ENCODE results near the gene NACA. TPM values are rescaled to one million over a fixed set of nuclear protein-coding genes. Genes with fewer than 3 reads are reported as not detected.

Gene NACA
- 839 and 1,420 TPM in 2 replicates for total RNA-seq (2014; rRNA removed)
- Bru-seq, nascent RNA, result percentile 97 among the genes with signal in this experiment
- percentile 98 among the genes with signal in this experiment for BruChase-seq, experiment 1, labeled RNA remaining after a 6-hour chase
- percentile 97 among the genes with signal in this experiment for BruChase-seq, experiment 2, labeled RNA remaining after a 2-hour chase
- long read RNA-seq, transcript NACA-201 (8 exons, 2,690 nt), result major isoform, 434 of 702 reads
- long read RNA-seq, transcript NACA-204 (8 exons, 802 nt), result minor isoform, 16 of 702 reads
- long read RNA-seq, transcript NACA-202 (8 exons, 1,059 nt), result minor isoform, 31 of 702 reads
- long read RNA-seq, partial matches to known transcripts, result 212 of 702 reads
- long read RNA-seq, other reads (novel, unspliced or antisense), result 7 of 702 reads

- peak; percentile 94 for ATAC-seq
- Histone ChIP-seq H3K4me2 (ENCODE audit: low read length) (peak within 1 kb of the TSS; percentile 98), H3K27ac (ENCODE audit: low read length) (peak within 1 kb of the TSS; percentile 77), H3K9me2 (replicated peaks; ENCODE audit: low read length) (no peaks in the 10 kb centered on the region), H3K4me1 (ENCODE audit: insufficient read depth, low read length) (peaks cover 39% of the 10 kb centered on the region), H3K36me3 (ENCODE audit: low read depth, low read length) (peaks cover 40% of the 10 kb centered on the region), H3K9me3 (ENCODE audit: low read length) (no peaks in the 10 kb centered on the region), H3K4me3 (ENCODE audit: low read length) (peak within 1 kb of the TSS; percentile 88), H3K27me3 (ENCODE audit: low read length) (no peaks in the 10 kb centered on the region), H3K9ac (ENCODE audit: low read length) (peak within 1 kb of the TSS; percentile 99), H2AFZ (ENCODE audit: low read length) (peak within 1 kb of the TSS; percentile 84), H4K20me1 (ENCODE audit: low read length) (peaks cover 42% of the 10 kb centered on the region), H3F3A (ENCODE audit: low read length, unreplicated experiment) (no peaks in the 10 kb centered on the region), H3K79me2 (ENCODE audit: low read length) (peaks cover 50% of the 10 kb centered on the region)
- BruUV-seq (replicated peaks), result no TSS peak
- DNase-seq, result peak; percentile 97
- ChIA-PET POLR2A (ENCODE audit: unreplicated experiment) (interaction anchor here (0.5 to 1.0 kb wide), 10 partner anchors 14 to 607 kb away, joined by 3 to 14 read pairs (median 4); partner anchors contain the start of gene PTGES3), CTCF (interaction anchor here (1.6 kb wide), 1 partner anchor 88 kb away, joined by 6 read pairs; no protein-coding TSS in a partner anchor)
- intact Hi-C loops (cut with micrococcal nuclease), result loop anchor here (1.0 to 2.0 kb wide), 3 partner anchors 36 to 88 kb away; partner anchors contain the start of gene PTGES3
- TF ChIP-seq CTCF (conservative IDR thresholded peaks at IDR 0.05; ENCODE audit: low read depth, low read length) (no peak), EZH2 (IDR thresholded peaks at IDR 0.05; ENCODE audit: low read length, unreplicated experiment) (no peak), EZH2phosphoT487 (IDR thresholded peaks at IDR 0.05; ENCODE audit: borderline replicate concordance, low read length) (no peak)
Measured at GRCh38 chr12:56724972-56725722, at the start of gene NACA. NACA (minus strand) TSS chr12:56725299; CDS start chr12:56724521, 778 bp downstream.

- DNase-seq, result no peak
- Histone ChIP-seq H3K4me1 (ENCODE audit: insufficient read depth, low read length) (peaks cover 4% of the 10 kb centered on the region), H3K79me2 (ENCODE audit: low read length) (no peaks in the 10 kb centered on the region), H3K27ac (ENCODE audit: low read length) (no peak overlapping the region), H3K9ac (ENCODE audit: low read length) (no peak overlapping the region), H3K9me3 (ENCODE audit: low read length) (no peaks in the 10 kb centered on the region), H3K4me3 (ENCODE audit: low read length) (no peak overlapping the region), H3K9me2 (replicated peaks; ENCODE audit: low read length) (no peaks in the 10 kb centered on the region), H2AFZ (ENCODE audit: low read length) (no peak overlapping the region), H3K36me3 (ENCODE audit: low read depth, low read length) (no peaks in the 10 kb centered on the region), H3F3A (ENCODE audit: low read length, unreplicated experiment) (no peaks in the 10 kb centered on the region), H4K20me1 (ENCODE audit: low read length) (no peaks in the 10 kb centered on the region), H3K4me2 (ENCODE audit: low read length) (no peak overlapping the region), H3K27me3 (ENCODE audit: low read length) (no peaks in the 10 kb centered on the region)
- no peak for ATAC-seq
- no peak for TF ChIP-seq EZH2phosphoT487 (IDR thresholded peaks at IDR 0.05; ENCODE audit: borderline replicate concordance, low read length)
- no peak for TF ChIP-seq EZH2 (IDR thresholded peaks at IDR 0.05; ENCODE audit: low read length, unreplicated experiment)
- TF ChIP-seq CTCF (conservative IDR thresholded peaks at IDR 0.05; ENCODE audit: low read depth, low read length), result no peak
- ChIA-PET POLR2A (ENCODE audit: unreplicated experiment) (no interaction called here), CTCF (no interaction called here)
- no TSS peak for BruUV-seq (replicated peaks)
- intact Hi-C loops (cut with micrococcal nuclease), result no loop called here
Measured at GRCh38 chr12:56773113-56773512, 48.0 kb upstream of the NACA start.

Data from PC-3 (cell line).